H1 (cell line): ENCODE data around the gene NABP1. TPM values are rescaled to one million over a fixed set of nuclear protein-coding genes. Genes with fewer than 3 reads are reported as not detected.

Experiments
- CTCF ChIA-PET: fragments of 300-600 bp; sonication (Branson Sonifier 250); formaldehyde crosslinking; loops from one replicate; lab custom pipeline; 2021; ENCODE audit not compliant: partially characterized antibody; lab: Charles Lee
- POLR2A ChIA-PET: fragments of 300-600 bp; sonication (Branson Sonifier 250); formaldehyde crosslinking; loops from one replicate; lab custom pipeline; 2021; ENCODE audit warnings: inconsistent platforms; ENCODE audit not compliant: partially characterized antibody; lab: Charles Lee
- DNase-seq, 2 experiments: peaks; one replicate each; pipeline versions ENCODE4 v3.0.0 to v3.0.0-alpha.2; 2010 to 2022; ENCODE audit warnings: low spot score in 2 of 2, low read depth in 1 of 2, mixed read lengths in 1 of 2
- FAIRE-seq: peaks from 2 replicates; lab custom pipeline; 2011; peaks lifted over from hg19 to GRCh38; lab: Jason Lieb, UNC
- H2AFZ ChIP-seq: 2 replicates; pipeline ENCODE4 v1.8.1; 2012; ENCODE audit warnings: low read length, inconsistent platforms
- H2AK5ac ChIP-seq: 2 replicates; pipeline ENCODE4 v1.6.1; 2013; ENCODE audit warnings: low read depth, low read length
- H2BK120ac ChIP-seq: replicated peaks from 2 replicates; pipeline ENCODE3; 2013; ENCODE audit warnings: low read depth, low read length, inconsistent platforms
- H2BK12ac ChIP-seq: 2 replicates; pipeline ENCODE4 v1.6.1; 2013; ENCODE audit warnings: low read depth, low read length
- H2BK15ac ChIP-seq: 2 replicates; pipeline ENCODE4 v1.6.1; 2013; ENCODE audit warnings: low read length
- H2BK20ac ChIP-seq: 2 replicates; pipeline ENCODE4 v1.6.1; 2013; ENCODE audit warnings: low read length
- H2BK5ac ChIP-seq: 2 replicates; pipeline ENCODE4 v1.6.1; 2013; ENCODE audit warnings: low read depth, low read length
- H3K14ac ChIP-seq: 2 replicates; pipeline ENCODE4 v1.6.1; 2013; ENCODE audit warnings: inconsistent platforms; ENCODE audit not compliant: insufficient read length
- H3K18ac ChIP-seq: 2 replicates; pipeline ENCODE4 v1.6.1; 2013; ENCODE audit warnings: low read length; ENCODE audit errors: extremely low read depth
- H3K23ac ChIP-seq: 2 replicates; pipeline ENCODE4 v1.6.1; 2013; ENCODE audit warnings: inconsistent platforms; ENCODE audit not compliant: insufficient read length
- H3K23me2 ChIP-seq: 2 replicates; pipeline ENCODE4 v1.6.1; 2013; ENCODE audit warnings: low read depth, low read length
- H3K27ac ChIP-seq: 2 replicates; pipeline ENCODE4 v1.6.1; 2011; ENCODE audit warnings: low read depth, low read length, inconsistent platforms
- H3K27me3 ChIP-seq, 4 experiments: replicated peaks in 1 of 4; 1 replicate in 1 of 4; 2 replicates in 3 of 4; pipeline versions ENCODE4 v1.6.1 to v1.8.1; 2011 to 2013; ENCODE audit warnings: low read length in 3 of 4, mild to moderate bottlenecking in 3 of 4, inconsistent platforms in 2 of 4, mixed read lengths in 2 of 4, moderate library complexity in 1 of 4; ENCODE audit not compliant: control insufficient read depth in 3 of 4, insufficient read depth in 3 of 4; ENCODE audit errors: extremely low read depth in 1 of 4
- H3K36me3 ChIP-seq, 4 experiments: 2 replicates each; pipeline versions ENCODE4 v1.6.1 to v1.8.1; 2011 to 2013; ENCODE audit warnings: mild to moderate bottlenecking in 4 of 4, low read length in 3 of 4, moderate library complexity in 2 of 4, control low read depth in 1 of 4, inconsistent platforms in 1 of 4; ENCODE audit not compliant: insufficient read depth in 4 of 4, control insufficient read depth in 2 of 4
- H3K4ac ChIP-seq: replicated peaks from 2 replicates; pipeline ENCODE3; 2013; ENCODE audit warnings: low read length, low read depth, mixed read lengths, inconsistent platforms; ENCODE audit not compliant: insufficient read length
- H3K4me1 ChIP-seq, 4 experiments: replicated peaks in 1 of 4; 1 replicate in 1 of 4; 2 replicates in 3 of 4; pipeline versions ENCODE4 v1.6.1 to v1.8.1; 2011 to 2013; ENCODE audit warnings: low read length in 3 of 4, inconsistent platforms in 2 of 4, mixed read lengths in 1 of 4; ENCODE audit not compliant: insufficient read depth in 4 of 4, control insufficient read depth in 3 of 4
- H3K4me2 ChIP-seq, 2 experiments: 2 replicates each; pipeline versions ENCODE4 v1.6.1 to v1.8.1; 2011 to 2013; ENCODE audit warnings: low read depth in 2 of 2, low read length in 2 of 2, control low read depth in 1 of 2, inconsistent platforms in 1 of 2, mild to moderate bottlenecking in 1 of 2; ENCODE audit not compliant: insufficient read depth in 1 of 2
- H3K4me3 ChIP-seq, 4 experiments: fragments of 200-600, 300-600 bp in 1 of 4; sonication (generic), shearing (Covaris generic), sonication (Bioruptor Twin) in 1 of 4; 2 replicates each; pipeline versions ENCODE4 v1.5.1 to v1.8.1; 2011 to 2016; ENCODE audit warnings: low read length in 4 of 4, low read depth in 3 of 4, control low read depth in 2 of 4, inconsistent platforms in 2 of 4, mild to moderate bottlenecking in 2 of 4, mixed read lengths in 1 of 4, moderate library complexity in 1 of 4; ENCODE audit not compliant: insufficient read depth in 2 of 4; ENCODE audit errors: extremely low read depth in 1 of 4
- H3K56ac ChIP-seq: replicated peaks from 2 replicates; pipeline ENCODE3; 2013; ENCODE audit warnings: low read depth, mild to moderate bottlenecking, mixed read lengths, low read length, inconsistent platforms; ENCODE audit not compliant: insufficient read length
- H3K79me1 ChIP-seq: 2 replicates; pipeline ENCODE4 v1.6.1; 2013; ENCODE audit warnings: low read depth, low read length, control low read depth
- H3K79me2 ChIP-seq, 2 experiments: 2 replicates each; pipeline versions ENCODE4 v1.6.1 to v1.8.1; 2012 to 2013; ENCODE audit warnings: low read length in 2 of 2, mild to moderate bottlenecking in 2 of 2, inconsistent platforms in 1 of 2; ENCODE audit not compliant: insufficient read depth in 2 of 2, control insufficient read depth in 1 of 2
- H3K9ac ChIP-seq, 4 experiments: replicated peaks in 1 of 4; 1 replicate in 1 of 4; 2 replicates in 3 of 4; pipeline versions ENCODE4 v1.6.1 to v1.8.1; 2011 to 2013; ENCODE audit warnings: low read depth in 3 of 4, low read length in 3 of 4, control low read depth in 2 of 4, mild to moderate bottlenecking in 2 of 4, moderate library complexity in 2 of 4, inconsistent platforms in 1 of 4; ENCODE audit errors: extremely low read depth in 1 of 4
- H3K9me3 ChIP-seq, 2 experiments: 2 replicates each; pipeline versions ENCODE4 v1.6.1 to v1.8.1; 2012 to 2013; ENCODE audit warnings: mild to moderate bottlenecking in 2 of 2, moderate library complexity in 2 of 2, control low read depth in 1 of 2, inconsistent platforms in 1 of 2, low read depth in 1 of 2, low read length in 1 of 2, mixed read lengths in 1 of 2; ENCODE audit not compliant: insufficient read depth in 2 of 2
- H4K20me1 ChIP-seq, 2 experiments: replicated peaks in 1 of 2; 2 replicates each; pipeline versions ENCODE3 to v1.8.1; 2011 to 2013; ENCODE audit warnings: inconsistent platforms in 2 of 2, low read length in 2 of 2, mild to moderate bottlenecking in 1 of 2; ENCODE audit not compliant: insufficient read depth in 2 of 2, control insufficient read depth in 1 of 2
- H4K5ac ChIP-seq: 2 replicates; pipeline ENCODE4 v1.6.1; 2013; ENCODE audit warnings: low read length, low read depth, mixed read lengths, inconsistent platforms; ENCODE audit not compliant: insufficient read length
- H4K8ac ChIP-seq: 2 replicates; pipeline ENCODE4 v1.8.0; 2013; ENCODE audit warnings: mild to moderate bottlenecking, moderate library complexity, low read length, inconsistent platforms; ENCODE audit not compliant: insufficient read depth; ENCODE audit errors: extremely low read depth
- H4K91ac ChIP-seq: replicated peaks from 2 replicates; pipeline ENCODE3; 2013; ENCODE audit warnings: low read length, mixed read lengths, inconsistent platforms; ENCODE audit not compliant: insufficient read length
- BCL11A ChIP-seq, 2 experiments: IDR thresholded peaks; one replicate each; pipeline ENCODE4 v1.6.1; 2011; ENCODE audit warnings: low read depth in 2 of 2, low read length in 2 of 2, mild to moderate bottlenecking in 2 of 2
- CREB1 ChIP-seq: IDR thresholded peaks from 2 replicates; pipeline ENCODE4 v1.6.1; 2012; ENCODE audit warnings: inconsistent platforms
- KDM1A ChIP-seq: fragments of 200-600, 300-600 bp; sonication (generic); IDR thresholded peaks from 2 replicates; pipeline ENCODE4 v1.7.1; 2016; ENCODE audit warnings: mild to moderate bottlenecking, low read length, borderline replicate concordance
- KDM5A ChIP-seq: fragments of 200-600 bp; IDR thresholded peaks from 2 replicates; pipeline ENCODE4 v1.7.1; 2012; ENCODE audit warnings: mild to moderate bottlenecking, low read length, inconsistent platforms, mixed read lengths
- PHF8 ChIP-seq: fragments of 200-600 bp; sonication (generic); conservative IDR thresholded peaks from 2 replicates; pipeline ENCODE4 v1.7.1; 2012; ENCODE audit warnings: low read depth, mild to moderate bottlenecking, inconsistent platforms, low read length, moderate library complexity
- RAD21 ChIP-seq, 2 experiments: IDR thresholded peaks in 1 of 2; conservative IDR thresholded peaks in 1 of 2; 2 replicates each; pipeline ENCODE4 v1.6.1; 2011; ENCODE audit warnings: low read depth in 2 of 2, low read length in 2 of 2, improper control_type of control experiment in 1 of 2, inconsistent platforms in 1 of 2, mild to moderate bottlenecking in 1 of 2, moderate library complexity in 1 of 2
- WGBS, 2 experiments: shearing (Covaris generic) in 1 of 2; methylation state at CpG; one replicate each; pipeline versions ENCODE4 v1.1.6 to v1.1.7; 2013 to 2015; ENCODE audit warnings: low lambda C conversion rate in 2 of 2, mixed read lengths in 2 of 2, inconsistent platforms in 1 of 2, low coverage in 1 of 2, missing lambda C conversion rate in 1 of 2; ENCODE audit not compliant: insufficient replicate concordance in 2 of 2, insufficient coverage in 1 of 2, insufficient read length in 1 of 2; ENCODE audit errors: extremely low coverage in 1 of 2, missing lambda C conversion rate in 1 of 2; 5-methylcytosine and 5-hydroxymethylcytosine counted together
- polyA plus RNA-seq, 7 experiments: library from polyadenylated mRNA; depleted of rRNA in 3 of 7; stranded (reverse) in 5 of 7; unstranded in 2 of 7; fragments of >200 nt in 5 of 7; fragments of 200-250 nt in 2 of 7; gene quantifications; 1 replicate in 5 of 7; 2 replicates in 1 of 7; 4 replicates in 1 of 7; pipeline versions ENCODE4 v1.2.1 to v1.2.3, GENCODE V29; 2011 to 2013; ENCODE audit warnings: missing spikeins in 2 of 7, mixed read lengths in 2 of 7
- total RNA-seq: library from RNA; stranded (reverse); fragmentation: NEBNext Ultra II Directional; extraction: Animal tissue kit (Norgen Biotek cat#: 25700); gene quantifications from 2 replicates; pipeline ENCODE4 v1.2.1, GENCODE V29; 2021
- TF ChIP-seq, protein P1 (sequence below): IDR thresholded peaks from 2 replicates; pipeline ENCODE4 v1.6.1; 2012; ENCODE audit warnings: inconsistent platforms
- TF ChIP-seq, protein P2 (sequence below), 3 experiments: IDR thresholded peaks; 1 replicate in 2 of 3; 2 replicates in 1 of 3; pipeline versions ENCODE4 v1.5.1 to v1.6.1; 2011; ENCODE audit warnings: low read length in 3 of 3, mild to moderate bottlenecking in 3 of 3, inconsistent platforms in 2 of 3, low read depth in 1 of 3, moderate library complexity in 1 of 3; ENCODE audit not compliant: insufficient read depth in 1 of 3; ENCODE audit errors: control extremely low read depth in 1 of 3

NABP1 gene
- total and polyA plus RNA-seq, 2 of the 8 experiments (the other 6 are each of a cell fraction or from before 2014, with no cell fraction given), result 0.63 to 4.8 TPM

DNA sequence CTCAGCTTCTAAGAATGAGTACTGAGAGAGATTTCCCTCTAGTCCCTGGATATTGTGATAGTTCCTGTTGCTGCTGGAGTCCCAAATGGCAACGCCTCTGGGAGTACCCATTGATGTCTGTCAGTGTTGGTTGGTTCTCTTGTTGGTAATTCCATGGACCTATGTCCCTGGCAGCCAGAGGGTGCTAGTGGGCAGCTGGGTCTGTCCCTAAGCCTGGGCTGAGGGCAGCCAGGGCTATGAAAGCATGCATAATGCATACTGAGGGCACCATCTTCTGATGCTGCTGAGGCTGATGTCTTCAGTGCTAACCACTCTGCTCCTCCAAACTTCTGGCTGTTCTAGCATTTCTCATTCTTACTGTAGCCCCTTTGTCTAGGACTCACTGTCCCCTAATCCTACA lies 35.9 kb downstream of the NABP1 start:
- H2BK12ac ChIP-seq, result no peak overlapping the region
- H3K9ac ChIP-seq, result no peak overlapping the region
- no peak overlapping the region for H2AK5ac ChIP-seq
- no peak overlapping the region for H3K27ac ChIP-seq
- no peak overlapping the region for H3K18ac ChIP-seq
- H4K91ac ChIP-seq, result no peak overlapping the region
- H2BK120ac ChIP-seq, result no peak overlapping the region
- H3K4me3 ChIP-seq, result no peak overlapping the region
- TF ChIP-seq, protein P1, sequence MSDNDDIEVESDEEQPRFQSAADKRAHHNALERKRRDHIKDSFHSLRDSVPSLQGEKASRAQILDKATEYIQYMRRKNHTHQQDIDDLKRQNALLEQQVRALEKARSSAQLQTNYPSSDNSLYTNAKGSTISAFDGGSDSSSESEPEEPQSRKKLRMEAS, result no peak
- TF ChIP-seq CREB1 (no peak), KDM1A (no peak), PHF8 (no peak), KDM5A (no peak), BCL11A (IDR thresholded peaks at IDR 0.05; ENCODE audit: low read depth in 2 of 2, low read length in 2 of 2) (no peak), RAD21 (IDR thresholded peaks at IDR 0.05 in 1 of 2, conservative IDR thresholded peaks at IDR 0.05 in 1 of 2; ENCODE audit: low read depth in 2 of 2, low read length in 2 of 2) (peak; percentile 49 to 50)
- TF ChIP-seq, protein P2, sequence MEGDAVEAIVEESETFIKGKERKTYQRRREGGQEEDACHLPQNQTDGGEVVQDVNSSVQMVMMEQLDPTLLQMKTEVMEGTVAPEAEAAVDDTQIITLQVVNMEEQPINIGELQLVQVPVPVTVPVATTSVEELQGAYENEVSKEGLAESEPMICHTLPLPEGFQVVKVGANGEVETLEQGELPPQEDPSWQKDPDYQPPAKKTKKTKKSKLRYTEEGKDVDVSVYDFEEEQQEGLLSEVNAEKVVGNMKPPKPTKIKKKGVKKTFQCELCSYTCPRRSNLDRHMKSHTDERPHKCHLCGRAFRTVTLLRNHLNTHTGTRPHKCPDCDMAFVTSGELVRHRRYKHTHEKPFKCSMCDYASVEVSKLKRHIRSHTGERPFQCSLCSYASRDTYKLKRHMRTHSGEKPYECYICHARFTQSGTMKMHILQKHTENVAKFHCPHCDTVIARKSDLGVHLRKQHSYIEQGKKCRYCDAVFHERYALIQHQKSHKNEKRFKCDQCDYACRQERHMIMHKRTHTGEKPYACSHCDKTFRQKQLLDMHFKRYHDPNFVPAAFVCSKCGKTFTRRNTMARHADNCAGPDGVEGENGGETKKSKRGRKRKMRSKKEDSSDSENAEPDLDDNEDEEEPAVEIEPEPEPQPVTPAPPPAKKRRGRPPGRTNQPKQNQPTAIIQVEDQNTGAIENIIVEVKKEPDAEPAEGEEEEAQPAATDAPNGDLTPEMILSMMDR (IDR thresholded peaks at IDR 0.05; ENCODE audit: control extremely low read depth in 1 of 3, insufficient read depth in 1 of 3, low read depth in 1 of 3, low read length in 3 of 3), result peak; percentile 45 to 64 (median 62)
- H3K4me1 ChIP-seq, result no peaks in the 10 kb centered on the region
- H2AFZ ChIP-seq, result no peak overlapping the region
- H4K5ac ChIP-seq, result no peak overlapping the region
- H3K23ac ChIP-seq, result no peak overlapping the region
- H3K9me3 ChIP-seq, result no peaks in the 10 kb centered on the region
- no peaks in the 10 kb centered on the region for H4K20me1 ChIP-seq
- H3K23me2 ChIP-seq, result no peaks in the 10 kb centered on the region
- H2BK15ac ChIP-seq, result no peak overlapping the region
- H3K14ac ChIP-seq, result no peak overlapping the region
- H3K4me2 ChIP-seq, result no peak overlapping the region
- no peak overlapping the region for H2BK5ac ChIP-seq
- WGBS, 2 experiments, result 59% methylated on average over 1 of the region's 1 CpG; no CpG with 5 or more reads in 1 of the 2 experiments
- CTCF ChIA-PET, result interaction anchor here (0.6 to 2.9 kb wide), 6 partner anchors 8 to 652 kb away, joined by 3 to 14 read pairs (median 4); no protein-coding TSS in a partner anchor
- H3K36me3 ChIP-seq, result no peaks in the 10 kb centered on the region
- no peak overlapping the region for H3K4ac ChIP-seq
- no peaks in the 10 kb centered on the region for H3K27me3 ChIP-seq
- no peak for DNase-seq
- H2BK20ac ChIP-seq, result no peak overlapping the region
- no peak overlapping the region for H4K8ac ChIP-seq
- no peak for FAIRE-seq
- POLR2A ChIA-PET, result no interaction called here
- H3K56ac ChIP-seq, result no peak overlapping the region
- no peaks in the 10 kb centered on the region for H3K79me2 ChIP-seq
- no peaks in the 10 kb centered on the region for H3K79me1 ChIP-seq
